HT-29 (cell line): ENCODE measurements around the gene FAT1. TPM values are rescaled to one million over a fixed set of nuclear protein-coding genes. Genes with fewer than 3 reads are reported as not detected.
"Not testable (repeated sequence)": the region's sequence is repeated elsewhere in the genome, so short reads cannot be mapped to it uniquely, and the experiment has no call there.

ENCODE experiments used
- DNase-seq: peaks from one replicate; pipeline ENCODE4 v3.0.0-alpha.2; 2015; ENCODE audit warnings: low spot score
- total RNA-seq: library from RNA; depleted of rRNA; stranded (reverse); fragments of >200 nt; shearing (Covaris generic); gene quantifications from 2 replicates; pipeline ENCODE4 v1.2.3, GENCODE V29; 2014; rRNA removed

The FAT1 gene
- total RNA-seq: 325 and 379 TPM in 2 replicates

GRCh38 chr4:186723292-186724057, at the start of gene FAT1:
FAT1 (minus strand) TSS chr4:186723856; CDS start chr4:186709827, 14,029 bp downstream.
- DNase-seq: peak; percentile 71

GRCh38 chr4:186772936-186773487, 49.4 kb upstream of the FAT1 start:
- no peak for DNase-seq

- DNase-seq: no peak
These were observed 48.0 kb upstream of the FAT1 start for GRCh38 chr4:186771624-186772023.

DNA sequence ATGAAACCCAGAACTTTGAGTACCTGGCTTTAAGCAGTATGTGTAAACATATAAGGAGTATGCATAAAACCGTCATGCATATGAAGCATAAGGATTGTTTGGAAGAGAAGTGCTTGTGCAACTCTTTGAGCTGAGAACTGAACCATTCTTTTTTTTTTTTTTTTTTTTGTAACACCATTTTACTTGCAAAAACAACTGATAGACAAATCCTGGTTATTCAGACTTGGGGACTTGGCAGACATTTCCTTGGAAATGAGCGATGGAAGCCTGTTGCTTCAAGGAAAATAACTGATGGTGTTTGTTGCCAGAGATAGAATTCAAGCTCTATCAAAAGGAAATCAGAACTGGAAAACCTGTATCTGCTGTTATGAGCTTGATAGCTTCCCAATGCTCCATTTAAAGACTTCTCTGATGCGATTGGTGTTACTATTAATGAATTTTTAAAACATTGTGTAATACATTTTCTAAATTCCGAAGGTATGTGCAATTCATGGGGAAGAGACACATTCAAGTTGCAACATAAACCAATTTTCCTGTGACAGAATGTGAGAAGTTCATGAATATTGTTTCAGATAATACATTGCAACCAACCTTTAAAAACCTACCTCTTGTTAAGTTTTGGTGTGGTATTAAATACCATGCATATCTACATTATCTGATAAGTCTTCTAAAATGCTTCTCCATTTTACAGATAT, 47.0 kb upstream of the FAT1 start:
- DNase-seq: no peak

DNA sequence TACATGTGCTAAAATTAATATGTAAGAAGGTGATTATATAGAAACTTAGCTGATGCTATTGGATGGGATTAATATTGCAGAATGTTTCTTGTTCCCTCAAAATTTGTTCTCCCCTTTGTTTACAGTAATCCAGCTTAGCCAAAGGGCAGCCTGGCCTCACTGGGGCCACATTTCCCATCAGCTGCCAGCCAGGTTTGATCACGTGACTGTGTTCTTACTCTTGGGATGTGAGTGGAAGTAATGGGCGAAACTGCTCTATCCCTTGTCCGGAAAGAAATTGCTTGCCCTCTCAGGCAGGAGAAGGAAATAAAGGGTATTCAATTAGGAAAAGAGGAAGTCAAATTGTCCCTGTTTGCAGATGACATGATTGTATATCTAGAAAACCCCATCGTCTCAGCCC, 44.1 kb upstream of the FAT1 start:
- no peak for DNase-seq

DNA sequence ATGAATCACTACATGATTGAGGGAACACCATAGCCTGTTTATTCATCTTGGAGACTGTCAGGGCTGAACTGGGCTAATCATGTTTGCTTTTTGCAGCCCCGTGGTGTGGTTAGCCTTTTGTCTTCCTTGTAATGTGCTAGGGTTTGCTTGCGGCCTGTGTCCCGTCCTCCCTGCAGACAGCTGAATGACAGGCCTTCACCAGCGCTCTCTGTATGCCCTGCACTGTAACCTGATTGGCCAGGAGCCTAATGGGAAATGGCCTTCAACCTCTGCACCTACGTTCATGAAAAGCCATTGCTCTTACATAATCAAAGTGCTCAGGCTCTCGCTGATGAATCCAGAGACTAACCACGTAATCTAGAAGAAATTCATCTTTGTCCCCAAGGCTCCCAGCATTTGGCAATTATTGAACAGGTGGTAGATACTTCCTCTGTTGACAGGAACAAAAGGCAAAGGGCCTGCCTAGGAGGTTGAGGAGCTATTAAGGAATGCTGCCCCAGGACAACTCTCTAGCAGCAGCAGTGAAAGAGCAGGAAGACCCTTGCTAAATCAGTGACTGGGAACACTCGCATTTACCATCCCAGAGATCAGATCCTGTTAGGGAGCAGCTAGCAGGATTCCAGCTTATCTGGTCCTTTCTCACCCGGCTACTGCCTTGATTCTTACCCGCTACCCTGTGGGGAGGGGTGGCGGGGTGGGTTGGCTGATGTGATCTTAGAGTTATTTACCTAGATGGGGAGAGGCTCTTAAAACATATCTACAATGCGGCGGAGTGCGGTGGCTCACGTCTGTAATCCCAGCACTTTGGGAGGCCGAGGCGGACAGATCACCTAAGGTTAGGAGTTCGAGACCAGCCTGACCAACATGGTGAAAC, 42.3 kb upstream of the FAT1 start:
- peak; percentile 83 for DNase-seq

- DNase-seq: peak; percentile 79
These were observed 41.5 kb upstream of the FAT1 start for GRCh38 chr4:186765138-186765537.

DNA sequence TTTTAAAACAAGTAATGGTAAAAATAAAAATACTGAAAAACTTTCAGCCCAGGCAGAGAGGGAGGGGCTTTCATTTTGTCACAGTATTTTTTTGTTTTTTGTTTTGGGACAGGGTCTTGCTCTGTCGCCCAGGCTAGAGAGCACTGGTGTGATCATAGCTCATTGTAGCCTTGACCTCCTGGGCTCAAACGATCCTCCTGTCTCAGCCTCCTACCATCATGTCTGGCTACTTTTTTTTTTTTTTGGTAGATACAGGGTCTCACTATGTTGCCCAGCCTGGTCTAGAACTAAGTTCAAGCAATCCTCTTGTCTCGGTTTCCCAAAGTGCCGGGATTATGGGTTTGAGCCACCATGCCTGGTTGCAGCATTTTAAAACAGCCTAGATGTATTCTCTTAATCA, 40.8 kb upstream of the FAT1 start:
- no peak for DNase-seq

DNA sequence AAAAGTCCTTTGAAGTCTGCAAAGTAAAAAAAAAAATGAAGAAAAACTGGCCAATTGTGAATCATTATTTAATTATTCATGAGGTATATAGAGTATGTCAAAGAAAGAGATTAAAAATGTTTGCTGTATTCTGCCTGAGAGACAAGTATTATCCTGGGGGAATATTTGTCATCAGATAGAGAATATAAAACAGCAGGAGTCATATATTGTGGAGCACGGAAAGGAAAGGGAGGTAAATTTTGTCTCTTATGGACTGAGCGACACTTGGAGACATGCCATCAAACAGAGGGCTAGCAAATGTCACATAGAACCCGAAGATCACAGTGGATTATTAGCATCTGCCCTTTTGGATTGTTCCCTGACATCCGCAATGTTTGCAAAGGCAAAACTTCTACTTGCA, 39.2 kb upstream of the FAT1 start:
- DNase-seq: no peak

DNA sequence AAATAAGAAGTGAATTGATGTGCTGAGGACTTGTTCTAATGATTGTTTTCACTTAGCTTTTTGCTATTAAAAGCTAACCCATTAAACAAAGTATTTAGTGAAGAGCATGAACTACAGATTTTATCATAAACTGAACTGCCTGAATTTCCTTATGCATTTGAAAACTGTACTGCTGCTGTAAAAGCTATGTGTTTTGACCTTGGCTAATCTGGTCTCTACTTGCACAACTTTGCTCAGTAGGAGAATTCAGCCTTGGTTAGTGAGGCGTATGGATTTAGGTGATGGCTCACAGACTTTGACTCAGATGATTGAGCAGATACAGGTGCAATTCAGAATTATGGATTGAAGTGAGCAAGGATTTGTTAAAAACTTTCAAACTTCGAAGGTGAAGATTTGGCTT, 38.7 kb upstream of the FAT1 start:
- DNase-seq: no peak

DNA sequence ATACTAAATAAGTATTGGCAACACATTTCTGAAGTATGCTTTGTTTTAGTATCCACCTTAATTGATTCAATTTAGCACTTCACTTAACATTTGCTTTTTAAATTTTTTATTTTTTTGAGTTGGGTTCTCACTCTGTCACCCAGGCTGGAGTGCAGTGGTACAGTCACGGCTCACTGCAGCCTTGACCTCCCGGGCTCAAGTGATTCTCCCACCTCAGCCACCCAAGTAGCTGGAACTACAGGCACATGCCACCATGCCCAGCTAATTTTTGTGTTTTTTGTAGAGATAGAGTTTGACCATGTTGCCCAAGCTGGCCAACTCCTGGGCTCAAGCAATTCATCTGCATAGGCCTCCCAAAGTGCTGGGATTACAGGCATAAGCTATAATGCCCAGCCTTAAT, 38.3 kb upstream of the FAT1 start:
- DNase-seq: not testable (repeated sequence)

GRCh38 chr4:186761393-186761792, 37.7 kb upstream of the FAT1 start:
- DNase-seq: no peak

GRCh38 chr4:186760576-186760975, 36.9 kb upstream of the FAT1 start:
- no peak for DNase-seq

- no peak for DNase-seq
These were observed 36.3 kb upstream of the FAT1 start for GRCh38 chr4:186759990-186760389.

DNA sequence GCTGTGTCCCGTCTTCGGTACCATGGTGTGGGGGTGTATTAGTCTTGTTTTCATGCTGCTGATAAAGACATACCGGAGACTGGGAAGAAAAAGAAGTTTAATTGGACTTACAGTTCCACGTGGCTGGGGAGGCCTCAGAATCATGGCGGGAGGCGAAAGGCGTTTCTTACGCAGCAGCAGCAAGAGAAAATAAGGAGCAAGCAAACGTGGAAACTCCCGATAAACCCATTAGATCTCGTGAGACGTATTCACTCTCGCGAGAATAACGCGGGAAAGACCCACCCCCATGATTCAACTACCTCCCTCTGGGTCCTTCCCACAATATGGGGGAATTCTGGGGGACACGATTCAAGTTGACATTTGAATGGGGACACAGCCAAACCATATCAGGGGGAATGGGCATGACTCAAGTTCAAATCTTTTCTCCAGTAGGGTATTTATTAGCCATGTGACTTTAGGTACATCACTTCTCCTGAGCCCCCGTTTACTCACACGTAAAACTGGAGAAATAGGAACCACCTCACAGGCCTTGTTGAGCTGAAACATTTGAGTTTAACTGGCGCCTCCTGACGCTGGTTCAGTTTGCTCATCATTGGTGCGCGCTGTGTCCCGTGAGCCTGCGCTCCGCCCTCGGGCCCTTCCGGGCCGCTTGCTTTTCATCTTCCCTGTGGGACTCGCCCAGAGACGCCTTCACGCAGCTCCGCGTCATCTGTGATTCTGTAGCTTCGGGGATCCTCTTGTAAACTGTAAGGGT, 35.5 kb upstream of the FAT1 start:
- no peak for DNase-seq

- DNase-seq: no peak
These were observed 34.2 kb upstream of the FAT1 start for GRCh38 chr4:186757696-186758355.

DNA sequence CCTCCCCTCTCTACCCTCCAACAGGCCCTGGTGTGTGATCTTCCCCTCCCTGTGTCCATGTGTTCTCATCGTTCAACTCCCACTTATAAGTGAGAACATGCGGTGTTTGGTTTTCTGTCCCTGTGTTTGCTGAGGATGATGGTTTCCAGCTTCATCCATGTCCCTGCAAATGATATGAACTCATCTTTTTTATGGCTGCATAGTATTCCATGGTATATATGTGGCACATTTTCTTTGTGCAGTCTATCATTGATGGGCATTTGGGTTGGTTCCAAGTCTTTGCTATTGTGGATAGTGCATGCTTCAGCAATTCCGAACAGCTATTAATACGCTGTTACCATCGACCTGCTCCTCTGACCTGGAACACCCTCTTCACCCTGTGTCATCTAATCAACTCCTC, 32.9 kb upstream of the FAT1 start:
- not testable (repeated sequence) for DNase-seq

DNA sequence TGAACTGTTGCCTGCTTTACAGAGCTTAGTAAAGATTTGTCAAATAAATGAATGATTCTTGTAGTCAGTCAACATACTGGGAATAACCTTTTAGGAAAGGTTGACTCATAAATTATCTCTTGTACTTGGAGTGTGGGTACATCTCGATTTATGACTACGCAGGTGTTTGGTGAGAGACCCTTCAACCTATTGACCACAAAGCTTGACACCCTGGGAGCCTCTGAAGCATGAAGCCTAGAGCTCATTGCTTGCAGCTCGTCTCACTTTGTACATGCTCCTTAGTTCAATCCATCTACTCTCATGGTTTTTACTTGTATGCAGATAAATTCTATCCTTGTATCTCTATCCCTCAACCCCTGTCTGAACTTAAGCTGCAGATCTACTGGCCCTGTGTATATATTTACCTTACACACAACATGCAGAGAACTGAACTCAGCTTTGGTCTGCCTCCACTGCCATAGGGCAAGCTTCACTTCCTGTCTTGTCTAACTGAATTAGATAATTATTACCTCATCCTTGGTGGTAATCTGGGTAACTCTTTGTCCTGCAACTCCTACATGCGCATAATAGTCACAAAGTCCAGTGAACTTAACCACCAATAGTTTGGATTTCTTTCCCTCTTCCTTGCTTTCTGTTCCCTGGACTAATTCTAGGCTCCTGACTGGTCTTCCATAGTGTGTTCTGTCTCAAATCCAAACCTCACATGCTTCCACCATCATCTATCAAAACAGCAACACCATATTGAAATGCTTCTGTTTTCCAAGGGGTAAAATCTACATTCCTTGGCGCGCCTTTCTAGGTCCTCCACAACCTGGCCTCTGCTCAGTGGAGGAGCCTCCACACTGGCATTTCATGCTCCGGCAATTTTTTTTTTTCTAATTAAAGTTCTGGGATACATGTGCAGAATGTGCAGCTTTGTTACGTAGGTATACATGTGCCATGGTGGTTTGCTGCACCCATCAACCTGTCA, 32.2 kb upstream of the FAT1 start:
- DNase-seq: peak; percentile 23

- DNase-seq: no peak
These were observed 31.3 kb upstream of the FAT1 start for GRCh38 chr4:186754976-186755375.
